Testis (tissue), 2 donors: Measurements from ENCODE around the gene MTA3.

Experiments
- CTCF ChIP-seq, 3 experiments: fragments of 450-650 bp in 2 of 3; fragments of 200-600 bp in 1 of 3; sonication (generic) in 1 of 3; IDR thresholded peaks; one replicate each; pipeline ENCODE4 v1.5.1; 2016 to 2019; ENCODE audit warnings: antibody characterized with exemption in 3 of 3, mild to moderate bottlenecking in 2 of 3, moderate library complexity in 1 of 3
- POLR2A ChIP-seq: fragments of 450-650 bp; IDR thresholded peaks from one replicate; pipeline ENCODE4 v1.6.1; 2017; ENCODE audit warnings: antibody characterized with exemption, mild to moderate bottlenecking, moderate library complexity

- no peak for TF ChIP-seq CTCF (IDR thresholded peaks at IDR 0.05)
- no peak for TF ChIP-seq POLR2A
Measured at GRCh38 chr2:42640261-42640660, 71.8 kb downstream of the MTA3 start.
